ENCODE data around the gene KDM3A. TPM values are rescaled to one million over a fixed set of nuclear protein-coding genes. Genes with fewer than 3 reads are reported as not detected.

KDM3A gene
- total RNA-seq, 2 donors from 2014 or later = 31.8 to 34.4 TPM

- Histone ChIP-seq H3K4me1 (ENCODE audit: control insufficient read depth, insufficient read depth, low read length) (no peaks in the 10 kb centered on the region), H3K27me3 (ENCODE audit: control insufficient read depth, insufficient read depth, low read length, poor library complexity, severe bottlenecking) (no peaks in the 10 kb centered on the region), H3K9ac (ENCODE audit: extremely low read depth, low read length, poor library complexity, severe bottlenecking) (no peak overlapping the region), H3K9me3 (ENCODE audit: control insufficient read depth, low read length) (no peaks in the 10 kb centered on the region), H3K36me3 (ENCODE audit: control insufficient read depth, insufficient read depth, low read length) (peaks cover 100% of the 10 kb centered on the region), H3K4me3 (ENCODE audit: low read length) (no peak overlapping the region), H3K27ac (ENCODE audit: low read depth, low read length) (no peak overlapping the region)
- H3K4me3 Mint-ChIP-seq = no peak overlapping the region
- H3K27ac Mint-ChIP-seq = peak overlapping the region; percentile 32
- no peak for DNase-seq
- no peaks in the 10 kb centered on the region for H3K4me1 Mint-ChIP-seq
- no peaks in the 10 kb centered on the region for H3K27me3 Mint-ChIP-seq (ENCODE audit: insufficient read depth)
- no peak for TF ChIP-seq CTCF (conservative IDR thresholded peaks at IDR 0.05)
- H3K36me3 Mint-ChIP-seq (ENCODE audit: low read depth) = peaks cover 86% of the 10 kb centered on the region
- 93 to 100% methylated on average over 3 to 7 of the region's 7 CpGs for WGBS, 2 experiments (ENCODE audit: insufficient coverage in 1 of 2, insufficient read length in 1 of 2)
- H3K9me3 Mint-ChIP-seq = peaks cover 1% of the 10 kb centered on the region
These were observed 47.5 kb downstream of the KDM3A start for GRCh38 chr2:86488561-86489250.

GRCh38 chr2:86489542-86489941 is 48.4 kb downstream of the KDM3A start:
- Histone ChIP-seq H3K9ac (ENCODE audit: extremely low read depth, low read length, poor library complexity, severe bottlenecking) (no peak overlapping the region), H3K4me1 (ENCODE audit: control insufficient read depth, insufficient read depth, low read length) (no peaks in the 10 kb centered on the region), H3K27ac (ENCODE audit: low read depth, low read length) (no peak overlapping the region), H3K36me3 (ENCODE audit: control insufficient read depth, insufficient read depth, low read length) (peaks cover 100% of the 10 kb centered on the region), H3K4me3 (ENCODE audit: low read length) (no peak overlapping the region), H3K27me3 (ENCODE audit: control insufficient read depth, insufficient read depth, low read length, poor library complexity, severe bottlenecking) (no peaks in the 10 kb centered on the region), H3K9me3 (ENCODE audit: control insufficient read depth, low read length) (peaks cover under 1% of the 10 kb centered on the region)
- no peak overlapping the region for H3K27ac Mint-ChIP-seq
- no peaks in the 10 kb centered on the region for H3K27me3 Mint-ChIP-seq (ENCODE audit: insufficient read depth)
- peaks cover 87% of the 10 kb centered on the region for H3K36me3 Mint-ChIP-seq (ENCODE audit: low read depth)
- no peak for TF ChIP-seq CTCF (conservative IDR thresholded peaks at IDR 0.05)
- no peaks in the 10 kb centered on the region for H3K4me1 Mint-ChIP-seq
- DNase-seq = no peak
- peaks cover 1% of the 10 kb centered on the region for H3K9me3 Mint-ChIP-seq
- H3K4me3 Mint-ChIP-seq = no peak overlapping the region
- 96 to 100% methylated on average over 3 of the region's 3 CpGs for WGBS, 2 experiments (ENCODE audit: insufficient coverage in 1 of 2, insufficient read length in 1 of 2)

DNA sequence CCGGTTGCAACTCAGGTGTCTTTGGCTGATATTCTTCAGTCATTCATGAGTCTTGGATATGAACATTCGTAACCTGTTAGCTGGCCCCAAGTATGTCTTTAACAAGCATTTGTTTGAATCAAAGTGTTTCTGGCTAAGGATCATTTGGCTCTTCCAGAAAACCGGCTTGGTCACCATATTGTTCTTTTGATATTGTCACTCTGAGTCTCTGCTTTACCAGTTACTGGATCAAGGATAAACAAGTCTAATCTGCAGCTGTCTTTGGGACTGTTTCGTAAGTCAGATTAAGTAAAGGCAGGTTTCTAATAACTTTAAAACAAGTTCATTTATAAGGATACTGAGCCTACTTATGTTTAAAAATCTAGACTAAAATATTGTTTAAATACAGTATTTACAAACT is 49.1 kb downstream of the KDM3A start:
- peaks cover 88% of the 10 kb centered on the region for H3K36me3 Mint-ChIP-seq (ENCODE audit: low read depth)
- Histone ChIP-seq H3K36me3 (ENCODE audit: control insufficient read depth, insufficient read depth, low read length) (peaks cover 100% of the 10 kb centered on the region), H3K4me3 (ENCODE audit: low read length) (no peak overlapping the region), H3K9ac (ENCODE audit: extremely low read depth, low read length, poor library complexity, severe bottlenecking) (no peak overlapping the region), H3K27ac (ENCODE audit: low read depth, low read length) (no peak overlapping the region), H3K9me3 (ENCODE audit: control insufficient read depth, low read length) (peaks cover 7% of the 10 kb centered on the region), H3K4me1 (ENCODE audit: control insufficient read depth, insufficient read depth, low read length) (no peaks in the 10 kb centered on the region), H3K27me3 (ENCODE audit: control insufficient read depth, insufficient read depth, low read length, poor library complexity, severe bottlenecking) (no peaks in the 10 kb centered on the region)
- no peaks in the 10 kb centered on the region for H3K27me3 Mint-ChIP-seq (ENCODE audit: insufficient read depth)
- 97 to 98% methylated on average over 3 to 4 of the region's 4 CpGs for WGBS, 2 experiments (ENCODE audit: insufficient coverage in 1 of 2, insufficient read length in 1 of 2)
- H3K27ac Mint-ChIP-seq = no peak overlapping the region
- no peaks in the 10 kb centered on the region for H3K4me1 Mint-ChIP-seq
- peaks cover 6% of the 10 kb centered on the region for H3K9me3 Mint-ChIP-seq
- TF ChIP-seq CTCF (conservative IDR thresholded peaks at IDR 0.05) = no peak
- no peak for DNase-seq
- H3K4me3 Mint-ChIP-seq = no peak overlapping the region
